RWPE1 (cell line): ENCODE results near the gene WIF1.

Experiments
- CTCF ChIA-PET: fragments of 350-600 bp; sonication (Branson Sonifier 250); formaldehyde crosslinking; extraction: SDS; loops from one replicate; lab custom pipeline; 2021; lab: Yijun Ruan, JAX
- POLR2A ChIA-PET: fragments of 400-600 bp; formaldehyde crosslinking; extraction: SDS; loops from one replicate; lab custom pipeline; 2020; ENCODE audit warnings: antibody characterized with exemption; ENCODE audit not compliant: low non-redundant PET; lab: Yijun Ruan, JAX
- DNase-seq: peaks from one replicate; pipeline ENCODE4 v3.0.0; 2012; ENCODE audit warnings: low spot score
- H3K27ac ChIP-seq: fragments of 450-650 bp; 2 replicates; pipeline ENCODE4 v1.5.1; 2017
- CTCF ChIP-seq: fragments of 450-650 bp; conservative IDR thresholded peaks from 2 replicates; pipeline ENCODE4 v1.5.1; 2017; ENCODE audit warnings: low read depth, mild to moderate bottlenecking

WIF1 gene

GRCh38 chr12:65164244-65164643 lies 43.1 kb upstream of the WIF1 start:
- no peak overlapping the region for H3K27ac ChIP-seq
- CTCF ChIA-PET: interaction anchor here (0.6 kb wide), 1 partner anchor 675 kb away, joined by 3 read pairs; no protein-coding TSS in a partner anchor
- POLR2A ChIA-PET: interaction anchor here (0.7 kb wide), 1 partner anchor 1221 kb away, joined by 7 read pairs; no protein-coding TSS in a partner anchor
- no peak for TF ChIP-seq CTCF
- DNase-seq: no peak

GRCh38 chr12:65162609-65163008 lies 41.5 kb upstream of the WIF1 start:
- H3K27ac ChIP-seq: no peak overlapping the region
- no peak for TF ChIP-seq CTCF
- CTCF ChIA-PET: no interaction called here
- POLR2A ChIA-PET: no interaction called here
- no peak for DNase-seq

GRCh38 chr12:65157091-65157490 lies 36.0 kb upstream of the WIF1 start:
- no peak overlapping the region for H3K27ac ChIP-seq
- no peak for TF ChIP-seq CTCF
- no peak for DNase-seq
- POLR2A ChIA-PET: no interaction called here
- CTCF ChIA-PET: no interaction called here

- no peak overlapping the region for H3K27ac ChIP-seq
- no peak for DNase-seq
- CTCF ChIA-PET: interaction anchor here (0.6 kb wide), 1 partner anchor 10 kb away, joined by 3 read pairs; no protein-coding TSS in a partner anchor
- TF ChIP-seq CTCF: no peak
- POLR2A ChIA-PET: no interaction called here
Observed at GRCh38 chr12:65156366-65156841, 35.3 kb upstream of the WIF1 start.

GRCh38 chr12:65155784-65156183 lies 34.7 kb upstream of the WIF1 start:
- no peak for TF ChIP-seq CTCF
- no peak overlapping the region for H3K27ac ChIP-seq
- no peak for DNase-seq
- CTCF ChIA-PET: interaction anchor here (0.6 kb wide), 1 partner anchor 11 kb away, joined by 3 read pairs; no protein-coding TSS in a partner anchor
- POLR2A ChIA-PET: no interaction called here

GRCh38 chr12:65152596-65152995 lies 31.5 kb upstream of the WIF1 start:
- ChIA-PET POLR2A (no interaction called here), CTCF (interaction anchor here (0.6 kb wide), 1 partner anchor 112 kb away, joined by 4 read pairs; no protein-coding TSS in a partner anchor)
- no peak for DNase-seq
- no peak overlapping the region for H3K27ac ChIP-seq
- no peak for TF ChIP-seq CTCF
